ENCODE data around the gene FBRS. TPM values are rescaled to one million over a fixed set of nuclear protein-coding genes. Genes with fewer than 3 reads are reported as not detected.
A peak's percentile ranks its signal among the peaks of the same experiment; 100 is the strongest.
"Not testable (repeated sequence)": the region's sequence is repeated elsewhere in the genome, so short reads cannot be mapped to it uniquely, and the experiment has no call there.

FBRS gene
- total and polyA plus RNA-seq, 7 donors = 12.5 to 61.6 (median 28.1) TPM

DNA sequence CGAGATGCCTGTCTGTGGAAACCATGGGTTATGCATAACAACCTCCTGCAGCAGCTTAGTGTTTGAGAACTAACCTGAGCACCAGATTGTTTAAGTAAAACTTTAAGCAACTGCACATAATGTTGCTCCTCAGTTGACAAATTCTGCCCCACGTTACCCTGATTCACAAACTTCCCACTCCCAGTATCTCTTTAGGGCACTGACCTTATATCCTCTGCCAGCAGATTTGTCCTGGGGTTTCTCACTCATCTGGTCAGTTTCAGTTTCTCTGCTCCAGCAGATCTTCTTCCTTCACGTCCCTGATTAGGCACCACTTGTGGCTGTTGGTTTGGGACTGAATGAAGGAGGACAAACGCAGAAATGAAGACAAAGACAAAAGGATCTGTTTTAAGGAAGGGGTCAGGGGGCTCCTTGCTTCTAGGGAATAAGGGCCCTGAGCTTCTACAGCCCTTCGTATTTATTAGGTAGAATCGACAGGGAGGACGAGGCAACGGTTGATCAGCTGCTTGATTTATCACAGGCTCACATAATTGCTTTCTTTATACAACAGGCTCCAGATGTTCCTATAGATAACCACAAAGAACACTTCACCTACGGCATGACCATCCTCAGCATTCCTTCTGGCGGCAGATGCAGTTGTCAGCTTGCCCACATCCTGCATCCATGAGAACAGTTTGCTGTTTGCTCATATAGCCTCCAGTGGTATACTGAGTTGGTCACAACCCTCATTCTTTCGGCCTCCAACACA, 34.5 kb upstream of the FBRS start:
- H3K4me1 ChIP-seq = no peaks in the 10 kb centered on the region
- WGBS, 2 donors = 79 to 87% methylated on average over 11 of the region's 11 CpGs

DNA sequence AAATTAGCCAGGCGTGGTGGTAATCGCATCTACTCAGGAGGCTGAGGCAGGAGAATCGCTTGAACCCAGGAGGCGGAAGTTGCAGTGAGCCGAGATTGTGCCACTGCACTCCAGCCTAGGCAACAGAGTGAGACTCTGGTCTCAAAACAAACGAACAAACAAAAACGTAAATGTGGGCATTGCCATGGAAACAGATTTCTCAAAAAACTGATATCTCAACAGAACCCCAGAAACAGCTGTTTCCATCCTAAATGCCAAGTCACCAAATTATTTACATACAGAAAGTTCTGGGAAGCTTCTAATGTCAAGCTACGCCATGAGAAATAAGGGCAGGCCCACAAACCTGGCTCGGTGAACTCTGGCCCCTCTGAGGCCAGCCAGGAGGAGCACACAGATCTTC, 32.0 kb upstream of the FBRS start:
- intact Hi-C loops (cut with DNase I) = loop anchor here (5.0 kb wide), 1 partner anchor 194 kb away; the partner anchor contains the start of gene DCTPP1
- Histone ChIP-seq H3K4me1 (no peaks in the 10 kb centered on the region), H3K4me3 (no peak overlapping the region), H3K27me3 (no peaks in the 10 kb centered on the region), H3K36me3 (no peaks in the 10 kb centered on the region), H3K27ac (no peak overlapping the region), H3K9me3 (no peaks in the 10 kb centered on the region)
- DNase-seq = no peak
- 92 to 93% methylated on average over 9 of the region's 9 CpGs for WGBS, 2 donors
- TF ChIP-seq, protein P1, sequence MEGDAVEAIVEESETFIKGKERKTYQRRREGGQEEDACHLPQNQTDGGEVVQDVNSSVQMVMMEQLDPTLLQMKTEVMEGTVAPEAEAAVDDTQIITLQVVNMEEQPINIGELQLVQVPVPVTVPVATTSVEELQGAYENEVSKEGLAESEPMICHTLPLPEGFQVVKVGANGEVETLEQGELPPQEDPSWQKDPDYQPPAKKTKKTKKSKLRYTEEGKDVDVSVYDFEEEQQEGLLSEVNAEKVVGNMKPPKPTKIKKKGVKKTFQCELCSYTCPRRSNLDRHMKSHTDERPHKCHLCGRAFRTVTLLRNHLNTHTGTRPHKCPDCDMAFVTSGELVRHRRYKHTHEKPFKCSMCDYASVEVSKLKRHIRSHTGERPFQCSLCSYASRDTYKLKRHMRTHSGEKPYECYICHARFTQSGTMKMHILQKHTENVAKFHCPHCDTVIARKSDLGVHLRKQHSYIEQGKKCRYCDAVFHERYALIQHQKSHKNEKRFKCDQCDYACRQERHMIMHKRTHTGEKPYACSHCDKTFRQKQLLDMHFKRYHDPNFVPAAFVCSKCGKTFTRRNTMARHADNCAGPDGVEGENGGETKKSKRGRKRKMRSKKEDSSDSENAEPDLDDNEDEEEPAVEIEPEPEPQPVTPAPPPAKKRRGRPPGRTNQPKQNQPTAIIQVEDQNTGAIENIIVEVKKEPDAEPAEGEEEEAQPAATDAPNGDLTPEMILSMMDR (IDR thresholded peaks at IDR 0.05) = no peak
- TF ChIP-seq POLR2AphosphoS5 (IDR thresholded peaks at IDR 0.05) = no peak
- no peak for TF ChIP-seq POLR2A (IDR thresholded peaks at IDR 0.05)
- TF ChIP-seq EP300 (IDR thresholded peaks at IDR 0.05) = no peak

More for the DNA sequence above, 34.5 kb upstream of the FBRS start:
- H3K27ac ChIP-seq = no peak overlapping the region
- TF ChIP-seq POLR2AphosphoS5 (IDR thresholded peaks at IDR 0.05) = no peak
- TF ChIP-seq, protein P1 (IDR thresholded peaks at IDR 0.05) = no peak
- no peak for TF ChIP-seq POLR2A (IDR thresholded peaks at IDR 0.05)
- TF ChIP-seq EP300 (IDR thresholded peaks at IDR 0.05) = no peak
- intact Hi-C loops (cut with DNase I) = no loop called here
- no peaks in the 10 kb centered on the region for H3K36me3 ChIP-seq
- no peaks in the 10 kb centered on the region for H3K27me3 ChIP-seq
- DNase-seq = no peak
- no peaks in the 10 kb centered on the region for H3K9me3 ChIP-seq
- no peak overlapping the region for H3K4me3 ChIP-seq

DNA sequence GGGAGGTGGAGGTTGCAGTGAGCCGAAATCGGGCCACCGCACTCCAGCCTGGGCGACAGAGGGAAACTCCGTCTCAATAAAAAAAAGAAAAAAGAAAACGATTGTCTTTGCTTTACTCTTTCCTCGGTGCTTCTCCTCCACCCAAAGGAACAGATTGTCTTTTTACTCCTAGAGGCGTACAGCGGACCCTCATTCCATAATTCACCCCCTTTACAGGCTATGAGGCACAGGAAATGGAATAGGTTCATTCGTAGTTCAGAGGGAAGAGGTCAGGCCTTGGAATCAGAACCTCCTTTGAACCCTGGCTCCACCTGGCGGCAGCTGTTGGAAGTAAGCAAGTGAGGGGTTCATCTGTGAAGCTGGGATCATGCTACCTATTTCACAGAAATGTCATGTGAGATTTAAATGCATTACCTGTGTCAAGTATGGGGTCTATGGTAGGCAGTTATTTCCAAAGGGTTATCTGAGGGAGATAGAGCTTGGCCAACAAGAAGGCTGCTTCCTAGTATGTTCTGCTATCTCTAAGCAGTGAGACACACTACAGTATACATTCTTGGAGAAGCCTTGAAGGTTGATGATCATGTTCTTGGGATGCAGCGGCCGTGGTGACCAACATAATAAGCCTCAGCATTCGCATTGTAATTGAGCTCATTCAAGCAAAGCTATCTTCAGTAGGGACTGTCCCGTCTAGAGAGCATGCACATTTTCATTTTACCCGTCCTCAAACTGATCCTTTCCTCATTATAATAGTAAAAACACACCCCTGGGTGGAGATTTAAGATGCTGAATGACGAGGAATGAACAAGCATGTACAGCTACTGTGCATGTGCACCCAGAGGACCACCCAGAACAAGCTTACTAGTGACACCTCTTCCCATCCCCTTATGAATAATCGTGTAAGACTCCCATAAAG, 29.3 kb upstream of the FBRS start:
- Histone ChIP-seq H3K4me3 (peak overlapping the region in 2 of 4 donors; percentile 13 to 26), H3K4me1 (peaks cover 0 to 6% (median 4%) of the 10 kb centered on the region in 4 donors), H3K27ac (peak overlapping the region; percentile 28 to 64 (median 54)), H3K27me3 (no peaks in the 10 kb centered on the region), H3K9me3 (no peaks in the 10 kb centered on the region), H3K36me3 (no peaks in the 10 kb centered on the region)
- peak; percentile 91 for DNase-seq
- TF ChIP-seq EP300 (IDR thresholded peaks at IDR 0.05) = no peak
- no peak for TF ChIP-seq POLR2AphosphoS5 (IDR thresholded peaks at IDR 0.05)
- TF ChIP-seq POLR2A (IDR thresholded peaks at IDR 0.05) = no peak
- TF ChIP-seq, protein P1 (IDR thresholded peaks at IDR 0.05) = peak; percentile 75 to 94 (median 86)
- WGBS, 2 donors = 34 to 36% methylated on average over 18 of the region's 18 CpGs
- intact Hi-C loops (cut with DNase I) = loop anchor here (2.0 to 5.0 kb wide), 2 partner anchors 44 to 197 kb away; partner anchors contain the start of genes DCTPP1 and ZNF785

DNA sequence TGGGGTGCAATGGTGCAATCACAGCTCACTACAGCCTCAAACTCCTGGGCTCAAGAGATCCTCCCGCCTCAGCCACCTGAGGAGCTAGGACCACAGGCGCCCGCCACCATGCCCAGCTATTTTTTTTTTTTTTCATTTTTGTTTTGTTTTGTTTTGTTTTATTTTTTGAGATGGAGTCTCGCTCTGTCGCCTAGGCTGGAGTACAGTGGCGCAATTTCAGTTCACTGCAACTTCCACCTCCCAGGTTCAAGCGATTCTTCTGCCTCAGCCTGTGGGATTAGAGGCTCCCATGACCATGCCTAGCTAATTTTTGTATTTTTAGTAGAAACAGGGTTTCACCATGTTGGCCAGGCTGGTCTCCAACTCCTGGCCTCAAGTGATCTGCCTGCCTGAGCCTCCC, 25.8 kb upstream of the FBRS start:
- intact Hi-C loops (cut with DNase I) = loop anchor here (5.0 kb wide), 3 partner anchors 60 to 95 kb away; partner anchors contain the start of genes ZNF688 and ZNF764

More for the DNA sequence above, 25.8 kb upstream of the FBRS start:
- not testable (repeated sequence) for H3K27me3 ChIP-seq, H3K36me3 ChIP-seq, H3K9me3 ChIP-seq, H3K4me3 ChIP-seq, DNase-seq
- WGBS, 2 donors = 93 to 97% methylated on average over 7 of the region's 7 CpGs
- Histone ChIP-seq H3K27ac (peak overlapping the region in 2 of 4 donors; percentile 93 to 94), H3K4me1 (peaks cover 0 to 23% (median 18%) of the 10 kb centered on the region in 4 donors)
